ENCODE results near the gene HLF.

Gene HLF

DNA sequence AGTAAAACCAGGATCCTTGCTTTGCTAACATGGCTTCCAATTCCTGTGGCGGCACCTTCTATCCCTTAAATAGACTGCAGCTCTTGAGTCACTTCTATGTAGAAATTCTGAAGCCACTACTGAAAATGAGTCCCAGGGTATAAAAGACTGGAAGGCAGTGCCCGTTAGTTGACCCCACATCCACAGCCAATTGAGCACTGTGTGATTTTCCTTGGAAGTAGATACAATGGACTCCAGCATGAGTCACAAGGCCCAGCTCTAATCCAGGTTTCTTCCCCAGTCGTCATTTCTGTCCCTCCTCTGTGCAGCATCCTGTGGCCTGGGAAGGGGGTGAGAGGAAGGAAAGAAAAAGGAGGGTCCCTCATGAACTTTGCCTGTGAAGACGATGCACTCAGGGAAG lies 69.5 kb downstream of the HLF start:
- DNase-seq, result no peak

DNA sequence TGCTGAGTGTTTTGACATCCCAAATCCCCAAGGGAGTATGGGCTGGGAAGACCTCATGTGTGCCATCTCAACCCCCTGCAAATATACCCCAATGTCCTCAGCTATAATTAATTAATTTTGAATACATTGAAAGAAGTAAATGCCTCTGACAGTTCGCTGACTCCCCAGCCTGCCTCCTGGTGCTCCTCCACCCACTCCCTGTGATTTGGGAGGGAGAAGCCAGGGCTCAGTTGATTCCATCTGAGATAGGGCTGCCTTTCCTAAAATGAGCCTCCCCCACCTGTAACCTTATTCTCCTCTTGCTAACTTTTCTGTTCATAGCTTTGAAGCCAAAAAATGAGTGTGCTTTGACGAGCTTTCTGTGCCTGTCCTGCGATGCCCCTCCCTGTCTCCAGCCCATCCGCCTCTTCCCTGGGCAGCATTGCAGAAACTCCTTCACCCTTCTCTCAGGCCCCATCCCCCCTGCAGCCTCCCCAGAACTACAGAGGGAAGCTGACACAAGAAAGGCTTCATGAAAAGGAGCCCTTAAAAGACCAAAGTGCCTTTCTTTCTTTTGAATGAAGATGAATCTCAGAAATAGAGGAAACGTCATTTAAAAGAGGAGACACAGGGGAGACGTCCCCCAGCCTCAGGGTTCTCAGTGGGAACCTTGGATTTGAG lies 70.3 kb downstream of the HLF start:
- DNase-seq, result no peak

DNA sequence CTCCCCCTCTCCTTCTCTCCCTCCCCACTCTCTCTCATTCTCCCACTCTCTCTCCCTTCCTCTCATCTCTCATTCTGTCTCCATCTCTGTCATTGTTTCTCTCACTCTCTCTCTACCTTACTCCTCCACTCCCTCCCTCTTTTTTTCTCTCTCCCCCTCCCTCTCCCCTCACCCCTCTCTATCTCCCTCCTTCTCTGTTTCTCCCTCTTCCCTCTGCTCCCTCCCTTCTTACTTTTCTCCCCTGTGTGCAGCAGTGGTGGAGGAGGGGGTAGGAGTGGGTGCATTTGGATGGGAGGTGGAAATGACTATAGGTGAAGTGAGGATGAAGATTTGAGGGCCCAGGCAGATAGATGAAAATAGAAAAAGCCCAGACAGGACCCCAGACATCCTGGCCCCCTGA lies 70.9 kb downstream of the HLF start:
- no peak for DNase-seq

- no peak for DNase-seq
Measured at GRCh38 chr17:55336426-55336825, 71.7 kb downstream of the HLF start.

GRCh38 chr17:55340176-55340575 lies 75.4 kb downstream of the HLF start:
- no peak for DNase-seq

GRCh38 chr17:55340686-55341085 lies 75.9 kb downstream of the HLF start:
- DNase-seq, result no peak

DNA sequence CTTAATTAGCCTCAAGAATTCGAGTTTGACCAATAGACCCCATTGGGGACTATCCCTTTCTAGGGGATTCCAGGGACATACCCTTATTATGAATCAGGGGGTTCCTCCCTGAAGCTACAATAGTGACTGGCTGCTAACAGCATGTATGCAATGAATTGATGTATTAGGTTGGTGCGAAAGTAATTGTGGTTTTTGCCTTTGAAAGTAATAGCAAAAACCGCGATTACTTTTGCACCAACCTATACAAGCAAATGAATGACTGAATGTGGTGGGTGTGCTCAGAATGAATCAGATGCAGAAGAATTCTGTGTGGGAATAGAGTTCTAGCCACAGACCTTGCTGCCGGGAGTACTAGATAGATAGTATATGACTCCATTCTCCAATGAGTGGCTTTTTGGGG lies 76.7 kb downstream of the HLF start:
- no peak for DNase-seq

DNA sequence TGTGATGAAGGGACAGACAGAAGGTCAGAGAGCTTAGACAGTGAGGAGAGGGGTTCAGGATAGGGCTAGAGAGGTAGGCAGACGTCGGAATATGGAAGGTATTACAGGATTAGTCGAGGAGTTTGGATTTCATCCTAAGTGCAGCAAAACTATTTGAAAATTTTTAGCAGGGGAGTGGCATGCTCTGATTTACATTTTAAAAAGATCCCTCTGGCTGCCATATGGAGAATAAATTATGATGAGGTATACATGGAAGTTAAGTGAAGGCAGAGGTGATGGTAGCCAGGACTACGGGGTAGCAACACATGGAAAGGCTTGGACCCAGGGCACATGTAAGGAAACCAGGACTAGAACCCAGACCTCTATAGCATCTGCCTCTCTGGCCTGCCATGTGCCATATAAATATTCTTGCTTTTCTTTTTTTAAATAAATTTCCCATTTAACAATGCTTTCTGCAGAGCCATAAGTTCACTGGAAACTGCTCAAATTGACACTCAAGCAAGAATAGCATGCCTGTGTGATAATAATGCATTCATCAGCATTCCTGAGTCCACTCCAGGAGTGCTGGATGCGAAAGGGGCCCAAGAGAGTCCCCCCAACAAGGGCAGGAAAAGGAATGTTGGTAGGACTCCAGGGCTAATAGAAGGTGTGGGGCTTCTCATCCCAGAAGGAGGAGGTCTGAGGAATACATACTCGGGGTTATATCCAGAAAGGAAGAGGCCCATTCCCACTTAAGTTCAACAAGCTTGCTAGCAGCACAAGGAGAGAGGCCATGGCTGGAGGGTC lies 78.2 kb downstream of the HLF start:
- no peak for DNase-seq

GRCh38 chr17:55343900-55344513 lies 79.2 kb downstream of the HLF start:
- DNase-seq, result no peak

DNA sequence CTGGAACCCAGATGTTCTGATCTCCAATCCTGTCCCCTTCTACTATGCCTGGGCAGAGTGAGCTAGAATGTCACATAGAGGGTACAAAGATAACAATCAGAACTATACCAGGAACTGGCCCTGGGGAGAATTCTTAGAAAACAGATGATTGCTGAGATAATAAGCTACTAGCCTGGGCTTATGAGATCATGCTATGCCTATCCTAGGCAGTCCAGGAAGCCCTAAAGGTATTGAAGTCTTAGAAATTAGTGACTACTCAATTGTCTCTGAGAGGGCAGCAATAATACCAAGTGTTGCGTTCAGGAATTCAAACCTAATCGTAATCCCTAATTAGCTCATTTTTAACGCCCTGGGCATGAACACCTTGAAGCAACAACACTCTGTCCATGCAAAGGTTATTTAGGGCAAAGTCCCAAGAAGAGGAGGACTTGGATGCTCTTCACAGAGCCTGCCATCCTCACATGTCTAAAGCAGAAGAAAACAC lies 79.8 kb downstream of the HLF start:
- no peak for DNase-seq

DNA sequence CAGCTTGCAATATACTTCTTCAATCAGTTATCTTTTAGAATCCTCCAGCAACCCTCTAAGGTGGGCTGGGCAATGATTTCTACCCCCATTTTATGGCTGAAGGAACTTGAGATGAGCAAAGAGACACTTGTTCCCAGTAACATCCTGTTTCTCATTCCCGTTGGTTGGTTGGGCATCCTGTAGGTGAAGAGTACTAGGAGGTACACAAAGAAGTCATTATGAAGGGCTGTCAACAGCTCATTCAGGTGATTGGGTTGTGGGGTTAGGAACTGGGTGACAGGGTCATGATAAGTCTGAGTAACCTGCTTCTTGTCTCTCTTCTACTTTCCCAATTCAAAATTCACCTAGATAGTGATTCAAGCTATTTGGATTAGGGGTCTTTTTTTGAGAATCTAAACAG lies 80.4 kb downstream of the HLF start:
- no peak for DNase-seq

DNA sequence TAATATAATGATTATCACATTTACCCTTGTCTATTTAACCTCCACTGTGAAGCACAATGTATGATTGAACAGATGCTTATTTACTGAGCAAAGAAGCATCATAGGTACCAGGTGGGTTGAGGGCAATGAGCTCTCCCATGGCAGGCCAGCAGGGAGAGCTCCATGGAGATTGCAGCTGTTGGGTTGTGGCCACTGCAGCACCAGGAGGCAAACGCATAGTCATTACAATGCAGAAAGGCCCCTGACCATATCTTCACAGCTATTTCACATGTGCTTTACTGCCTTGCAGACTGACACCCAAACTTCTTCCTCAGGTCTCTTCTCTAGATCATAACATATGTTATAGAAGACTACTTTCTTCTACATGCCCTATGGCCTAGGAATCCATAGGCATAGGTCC lies 81.9 kb downstream of the HLF start:
- no peak for DNase-seq

DNA sequence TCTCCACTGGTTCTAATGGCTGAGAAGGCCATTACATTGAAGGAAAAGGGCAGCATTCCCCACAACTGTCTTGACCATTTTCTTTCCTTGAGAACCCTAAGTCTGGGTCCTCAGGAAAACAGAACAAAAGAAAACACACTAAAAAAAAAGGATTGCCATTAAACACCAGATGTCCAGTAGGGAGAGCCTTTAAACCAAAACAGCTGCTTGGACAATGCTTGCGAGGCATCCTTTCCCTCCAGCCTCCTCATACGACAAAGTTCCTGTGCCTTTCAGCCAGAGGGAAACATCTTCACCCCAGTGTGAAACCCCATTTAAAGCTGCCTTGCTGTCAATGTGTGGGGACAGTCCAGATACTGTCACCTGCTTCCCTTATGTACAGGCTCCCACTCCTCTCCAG lies 82.6 kb downstream of the HLF start:
- no peak for DNase-seq

- peak in 1 of 2 experiments; percentile 51 for DNase-seq
Measured at GRCh38 chr17:55348749-55349354, 84.1 kb downstream of the HLF start.

DNA sequence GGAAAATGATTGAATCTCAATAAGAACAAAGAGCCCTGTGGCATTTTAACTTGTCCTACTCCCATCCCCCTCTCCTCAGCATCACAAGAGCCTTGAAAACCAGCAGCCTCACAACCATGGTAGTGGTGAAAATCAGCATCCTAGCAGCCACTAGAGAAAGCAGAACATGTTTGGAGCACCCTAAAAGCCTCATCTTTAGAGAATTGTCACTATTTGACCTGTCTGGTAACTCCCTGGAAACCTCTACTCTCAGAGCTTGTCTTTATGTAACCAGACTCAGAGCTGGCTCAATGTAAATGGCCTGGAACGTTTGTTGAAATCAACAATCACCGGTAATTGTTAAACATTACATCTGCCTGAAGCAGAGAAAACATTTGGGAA lies 86.1 kb downstream of the HLF start:
- DNase-seq, result no peak

DNA sequence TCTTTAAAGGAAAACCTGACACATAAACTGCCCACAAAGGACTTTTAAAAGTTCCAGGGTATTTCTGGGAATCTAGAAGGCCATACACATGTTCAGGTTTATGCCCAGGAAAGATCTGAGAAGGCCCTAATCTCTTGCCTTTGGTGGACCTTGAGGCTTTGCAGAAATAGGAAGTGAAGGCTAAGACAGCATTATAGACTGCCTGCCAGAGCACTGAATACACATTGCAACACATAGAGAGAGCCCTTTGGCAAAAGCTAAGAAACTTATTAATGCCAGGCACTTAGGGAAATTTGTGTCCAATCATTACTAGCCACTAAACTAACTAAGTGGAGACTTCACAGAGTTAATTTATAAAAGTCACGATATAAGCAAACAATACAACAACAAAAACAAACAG lies 86.5 kb downstream of the HLF start:
- no peak for DNase-seq

DNA sequence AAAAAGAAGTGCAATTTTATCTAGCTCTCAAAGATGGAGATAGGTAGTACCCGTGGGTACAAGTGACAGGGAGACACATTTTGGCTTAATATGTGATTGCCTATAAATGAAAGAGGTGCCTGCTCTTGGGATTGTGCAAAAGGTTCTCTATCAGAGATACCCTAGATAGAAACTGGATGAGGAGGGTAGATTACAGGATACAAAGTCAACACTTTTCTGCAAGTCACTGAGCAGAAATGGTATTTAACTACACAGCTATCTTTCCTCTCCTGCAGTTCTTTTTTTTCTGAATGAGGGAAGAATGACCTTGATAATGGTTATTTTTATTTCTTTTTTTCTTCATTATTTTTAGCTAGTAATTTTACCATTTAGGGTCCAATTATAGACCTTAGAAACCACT lies 89.2 kb downstream of the HLF start:
- no peak for DNase-seq

- no peak for DNase-seq
Measured at GRCh38 chr17:55354941-55355340, 90.2 kb downstream of the HLF start.

DNA sequence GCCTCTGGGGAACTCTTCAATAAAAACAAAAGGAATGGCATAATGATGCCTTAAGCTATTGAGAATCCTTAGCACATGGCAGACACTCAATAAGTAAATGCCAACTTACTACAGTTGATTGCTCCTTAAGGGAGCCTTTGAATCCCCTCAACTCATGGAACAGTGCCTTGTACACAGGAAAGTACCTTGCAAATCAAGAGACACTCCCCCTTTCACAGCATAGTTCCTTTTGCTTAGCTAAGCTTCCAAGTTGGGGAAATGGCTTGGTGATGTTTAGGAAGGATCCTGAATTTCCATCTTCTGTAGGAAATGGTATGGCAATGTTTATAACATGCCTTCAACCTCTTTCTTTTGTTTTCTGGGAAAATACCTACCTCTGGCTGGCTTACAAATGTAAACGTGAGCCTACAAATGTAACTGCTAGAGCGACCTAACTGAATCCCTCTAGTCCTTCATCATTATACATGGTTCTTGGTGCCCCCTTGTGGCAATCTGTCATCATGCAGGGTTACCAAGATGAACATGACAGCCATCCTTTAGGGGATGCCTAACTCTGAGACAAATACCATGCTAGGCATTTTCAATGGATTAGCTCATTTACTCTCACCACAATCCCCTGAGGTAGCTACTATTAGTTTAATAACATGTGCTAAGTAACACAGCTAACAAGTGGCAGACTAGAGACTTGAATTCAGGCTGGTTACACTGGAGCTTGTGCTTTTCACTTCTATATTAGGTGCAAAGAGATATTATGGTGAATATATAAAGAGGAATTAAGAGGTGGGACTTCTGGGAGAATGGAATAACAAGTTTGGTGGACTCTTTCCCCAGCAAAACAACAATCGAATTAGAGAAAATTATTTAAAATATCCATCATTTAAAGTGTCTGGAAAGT lies 91.9 kb downstream of the HLF start:
- peak; percentile 59 to 82 for DNase-seq

GRCh38 chr17:55360971-55361370 lies 96.2 kb downstream of the HLF start:
- no peak for DNase-seq

DNA sequence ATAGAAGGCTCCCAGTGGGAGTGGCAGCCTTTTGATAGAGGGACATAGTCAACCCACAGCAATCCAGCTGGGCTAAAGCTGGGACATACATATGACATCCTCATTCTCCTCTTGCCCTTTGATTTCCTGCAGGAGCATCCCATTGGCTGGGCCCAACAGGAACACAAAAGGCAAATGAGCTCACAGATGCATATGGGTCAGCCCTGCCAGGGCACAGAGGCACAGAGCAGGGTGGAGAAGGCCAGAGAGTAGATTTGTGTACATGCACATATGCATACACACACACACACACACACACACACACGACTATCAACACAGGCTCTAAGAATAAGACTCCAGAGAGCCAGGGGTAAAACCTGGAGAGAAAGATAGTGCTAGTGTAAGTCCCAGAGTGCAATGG lies 98.3 kb downstream of the HLF start:
- DNase-seq, result no peak

- no peak for DNase-seq
Measured at GRCh38 chr17:55366020-55366481, 101.3 kb downstream of the HLF start.

- DNase-seq, result no peak
Measured at GRCh38 chr17:55368706-55369105, 103.9 kb downstream of the HLF start.

Data from NCI-H526 (cell line).